PFSK-1 (cell line): ENCODE data around the gene TMEM132E.

Experiments
- FOXP2 ChIP-seq: optimal IDR thresholded peaks from 2 replicates; pipeline ENCODE3; 2011; ENCODE audit warnings: borderline replicate concordance, control low read depth, inconsistent platforms; ENCODE audit not compliant: insufficient read depth; ENCODE audit errors: extremely low read length, extremely low read depth
- POLR2AphosphoS5 ChIP-seq: IDR thresholded peaks from 2 replicates; pipeline ENCODE4 v1.6.1; 2012; ENCODE audit warnings: low read depth, mild to moderate bottlenecking, control low read depth, low read length, moderate library complexity
- SIN3A ChIP-seq: IDR thresholded peaks from 2 replicates; pipeline ENCODE4 v1.6.1; 2012; ENCODE audit warnings: mild to moderate bottlenecking, low read length, moderate library complexity, borderline replicate concordance; ENCODE audit not compliant: insufficient read depth
- TAF1 ChIP-seq: IDR thresholded peaks from 2 replicates; pipeline ENCODE4 v1.6.1; 2012; ENCODE audit warnings: low read length, control low read depth, borderline replicate concordance; ENCODE audit not compliant: insufficient read depth
- TF ChIP-seq, protein P1 (sequence below), 2 experiments: IDR thresholded peaks; 2 replicates each; pipeline versions ENCODE4 v1.6.1 to v1.8.0; 2011 to 2012; ENCODE audit warnings: low read depth in 2 of 2, low read length in 2 of 2, control low read depth in 1 of 2, inconsistent platforms in 1 of 2, mild to moderate bottlenecking in 1 of 2, moderate library complexity in 1 of 2; ENCODE audit not compliant: insufficient read depth in 1 of 2

GRCh38 chr17:34603974-34604373 lies 24.6 kb downstream of the TMEM132E start:
- TF ChIP-seq TAF1 (no peak), POLR2AphosphoS5 (no peak), SIN3A (no peak), FOXP2 (no peak)
- TF ChIP-seq, protein P1, sequence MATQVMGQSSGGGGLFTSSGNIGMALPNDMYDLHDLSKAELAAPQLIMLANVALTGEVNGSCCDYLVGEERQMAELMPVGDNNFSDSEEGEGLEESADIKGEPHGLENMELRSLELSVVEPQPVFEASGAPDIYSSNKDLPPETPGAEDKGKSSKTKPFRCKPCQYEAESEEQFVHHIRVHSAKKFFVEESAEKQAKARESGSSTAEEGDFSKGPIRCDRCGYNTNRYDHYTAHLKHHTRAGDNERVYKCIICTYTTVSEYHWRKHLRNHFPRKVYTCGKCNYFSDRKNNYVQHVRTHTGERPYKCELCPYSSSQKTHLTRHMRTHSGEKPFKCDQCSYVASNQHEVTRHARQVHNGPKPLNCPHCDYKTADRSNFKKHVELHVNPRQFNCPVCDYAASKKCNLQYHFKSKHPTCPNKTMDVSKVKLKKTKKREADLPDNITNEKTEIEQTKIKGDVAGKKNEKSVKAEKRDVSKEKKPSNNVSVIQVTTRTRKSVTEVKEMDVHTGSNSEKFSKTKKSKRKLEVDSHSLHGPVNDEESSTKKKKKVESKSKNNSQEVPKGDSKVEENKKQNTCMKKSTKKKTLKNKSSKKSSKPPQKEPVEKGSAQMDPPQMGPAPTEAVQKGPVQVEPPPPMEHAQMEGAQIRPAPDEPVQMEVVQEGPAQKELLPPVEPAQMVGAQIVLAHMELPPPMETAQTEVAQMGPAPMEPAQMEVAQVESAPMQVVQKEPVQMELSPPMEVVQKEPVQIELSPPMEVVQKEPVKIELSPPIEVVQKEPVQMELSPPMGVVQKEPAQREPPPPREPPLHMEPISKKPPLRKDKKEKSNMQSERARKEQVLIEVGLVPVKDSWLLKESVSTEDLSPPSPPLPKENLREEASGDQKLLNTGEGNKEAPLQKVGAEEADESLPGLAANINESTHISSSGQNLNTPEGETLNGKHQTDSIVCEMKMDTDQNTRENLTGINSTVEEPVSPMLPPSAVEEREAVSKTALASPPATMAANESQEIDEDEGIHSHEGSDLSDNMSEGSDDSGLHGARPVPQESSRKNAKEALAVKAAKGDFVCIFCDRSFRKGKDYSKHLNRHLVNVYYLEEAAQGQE (IDR thresholded peaks at IDR 0.05; ENCODE audit: insufficient read depth in 1 of 2, low read depth in 2 of 2, low read length in 2 of 2): no peak
